Activated naive CD8-positive, alpha-beta T cell treated with anti-CD3 and anti-CD28 coated beads for 36 hours (primary cell): ENCODE results near the gene CELSR2. TPM values are rescaled to one million over a fixed set of nuclear protein-coding genes. Genes with fewer than 3 reads are reported as not detected.
A peak's percentile ranks its signal among the peaks of the same experiment; 100 is the strongest.
"Not testable (repeated sequence)": the region's sequence is repeated elsewhere in the genome, so short reads cannot be mapped to it uniquely, and the experiment has no call there.

Source experiments
- DNase-seq: peaks from one replicate; pipeline ENCODE4 v3.0.0; 2021
- H3K27ac Mint-ChIP-seq: one replicate; pipeline ENCODE4 v1.8.0; 2022; ENCODE audit warnings: mild to moderate bottlenecking, moderate library complexity, mixed read lengths
- H3K27me3 Mint-ChIP-seq: one replicate; pipeline ENCODE4 v1.8.0; 2022; ENCODE audit warnings: mild to moderate bottlenecking, mixed read lengths
- H3K36me3 Mint-ChIP-seq: one replicate; pipeline ENCODE4 v1.8.0; 2021; ENCODE audit warnings: mild to moderate bottlenecking, mixed read lengths
- H3K4me1 Mint-ChIP-seq: one replicate; pipeline ENCODE4 v1.8.0; 2021; ENCODE audit warnings: mixed read lengths
- H3K4me3 Mint-ChIP-seq: one replicate; pipeline ENCODE4 v1.8.0; 2022; ENCODE audit warnings: mild to moderate bottlenecking, moderate library complexity, mixed read lengths
- H3K9me3 Mint-ChIP-seq: one replicate; pipeline ENCODE4 v1.8.0; 2022; ENCODE audit warnings: mixed read lengths
- total RNA-seq, 2 experiments: library from RNA; stranded (reverse); gene quantifications; one replicate each; pipeline ENCODE4 v1.2.3, GENCODE V29; 2021

The CELSR2 gene
- total RNA-seq, 2 experiments from 2014 or later, result 2.6 TPM

- peak; percentile 55 for DNase-seq
- Mint-ChIP-seq H3K4me3 (peak overlapping the region; percentile 97), H3K9me3 (peaks cover 6% of the 10 kb centered on the region), H3K4me1 (peaks cover 29% of the 10 kb centered on the region), H3K27me3 (no peaks in the 10 kb centered on the region), H3K27ac (peak overlapping the region; percentile 95), H3K36me3 (peaks cover 50% of the 10 kb centered on the region)
These were observed 34.4 kb upstream of the CELSR2 start for GRCh38 chr1:109214695-109215623.

GRCh38 chr1:109216662-109217061 is 32.7 kb upstream of the CELSR2 start:
- Mint-ChIP-seq H3K4me3 (peak overlapping the region; percentile 97), H3K27me3 (no peaks in the 10 kb centered on the region), H3K4me1 (peaks cover 38% of the 10 kb centered on the region), H3K27ac (peak overlapping the region; percentile 95), H3K36me3 (peaks cover 60% of the 10 kb centered on the region), H3K9me3 (peaks cover 6% of the 10 kb centered on the region)
- DNase-seq, result no peak

- no peak for DNase-seq
- H3K36me3 Mint-ChIP-seq, result peaks cover 77% of the 10 kb centered on the region
- H3K4me3 Mint-ChIP-seq, result no peak overlapping the region
- H3K27ac Mint-ChIP-seq, result peak overlapping the region; percentile 49
- H3K27me3 Mint-ChIP-seq, result no peaks in the 10 kb centered on the region
- H3K9me3 Mint-ChIP-seq, result peaks cover 6% of the 10 kb centered on the region
- peaks cover 41% of the 10 kb centered on the region for H3K4me1 Mint-ChIP-seq
These were observed 30.8 kb upstream of the CELSR2 start for GRCh38 chr1:109218516-109218915.

GRCh38 chr1:109221201-109221600 is 28.1 kb upstream of the CELSR2 start:
- peaks cover 60% of the 10 kb centered on the region for H3K36me3 Mint-ChIP-seq
- H3K4me1 Mint-ChIP-seq, result peaks cover 41% of the 10 kb centered on the region
- not testable (repeated sequence) for H3K27me3 Mint-ChIP-seq, H3K9me3 Mint-ChIP-seq, H3K4me3 Mint-ChIP-seq, DNase-seq, H3K27ac Mint-ChIP-seq

- Mint-ChIP-seq H3K36me3 (peaks cover 28% of the 10 kb centered on the region), H3K4me1 (peaks cover 25% of the 10 kb centered on the region), H3K27ac (no peak overlapping the region), H3K9me3 (no peaks in the 10 kb centered on the region), H3K27me3 (no peaks in the 10 kb centered on the region), H3K4me3 (no peak overlapping the region)
- DNase-seq, result no peak
These were observed 24.0 kb upstream of the CELSR2 start for GRCh38 chr1:109225308-109225707.

- H3K9me3 Mint-ChIP-seq, result no peaks in the 10 kb centered on the region
- peaks cover 27% of the 10 kb centered on the region for H3K36me3 Mint-ChIP-seq
- peaks cover 22% of the 10 kb centered on the region for H3K4me1 Mint-ChIP-seq
- H3K27me3 Mint-ChIP-seq, result no peaks in the 10 kb centered on the region
- DNase-seq, result no peak
- H3K27ac Mint-ChIP-seq, result no peak overlapping the region
- H3K4me3 Mint-ChIP-seq, result no peak overlapping the region
These were observed 23.5 kb upstream of the CELSR2 start for GRCh38 chr1:109225711-109226445.

GRCh38 chr1:109228167-109228566 is 21.2 kb upstream of the CELSR2 start:
- H3K36me3 Mint-ChIP-seq, result peaks cover 10% of the 10 kb centered on the region
- H3K4me3 Mint-ChIP-seq, result no peak overlapping the region
- peaks cover 14% of the 10 kb centered on the region for H3K4me1 Mint-ChIP-seq
- no peaks in the 10 kb centered on the region for H3K27me3 Mint-ChIP-seq
- H3K27ac Mint-ChIP-seq, result no peak overlapping the region
- DNase-seq, result no peak
- no peaks in the 10 kb centered on the region for H3K9me3 Mint-ChIP-seq

GRCh38 chr1:109229531-109230127 is 19.7 kb upstream of the CELSR2 start:
- H3K4me1 Mint-ChIP-seq, result peaks cover 9% of the 10 kb centered on the region
- H3K4me3 Mint-ChIP-seq, result no peak overlapping the region
- H3K9me3 Mint-ChIP-seq, result no peaks in the 10 kb centered on the region
- peaks cover 6% of the 10 kb centered on the region for H3K36me3 Mint-ChIP-seq
- no peaks in the 10 kb centered on the region for H3K27me3 Mint-ChIP-seq
- H3K27ac Mint-ChIP-seq, result no peak overlapping the region
- DNase-seq, result no peak

GRCh38 chr1:109231066-109231465 is 18.3 kb upstream of the CELSR2 start:
- Mint-ChIP-seq H3K4me3 (no peak overlapping the region), H3K4me1 (peaks cover 4% of the 10 kb centered on the region), H3K36me3 (peaks cover 11% of the 10 kb centered on the region), H3K9me3 (no peaks in the 10 kb centered on the region), H3K27me3 (no peaks in the 10 kb centered on the region), H3K27ac (no peak overlapping the region)
- DNase-seq, result no peak

GRCh38 chr1:109235137-109235536 is 14.2 kb upstream of the CELSR2 start:
- H3K36me3 Mint-ChIP-seq, result peaks cover 12% of the 10 kb centered on the region
- no peaks in the 10 kb centered on the region for H3K27me3 Mint-ChIP-seq
- H3K4me1 Mint-ChIP-seq, result peaks cover 4% of the 10 kb centered on the region
- no peak overlapping the region for H3K4me3 Mint-ChIP-seq
- no peaks in the 10 kb centered on the region for H3K9me3 Mint-ChIP-seq
- H3K27ac Mint-ChIP-seq, result peak overlapping the region; percentile 65
- no peak for DNase-seq

- Mint-ChIP-seq H3K36me3 (peaks cover 8% of the 10 kb centered on the region), H3K27ac (no peak overlapping the region), H3K4me1 (peaks cover 16% of the 10 kb centered on the region), H3K4me3 (no peak overlapping the region), H3K9me3 (no peaks in the 10 kb centered on the region), H3K27me3 (no peaks in the 10 kb centered on the region)
- DNase-seq, result no peak
These were observed 11.8 kb upstream of the CELSR2 start for GRCh38 chr1:109237512-109237911.

- no peaks in the 10 kb centered on the region for H3K9me3 Mint-ChIP-seq
- H3K4me1 Mint-ChIP-seq, result peaks cover 16% of the 10 kb centered on the region
- H3K4me3 Mint-ChIP-seq, result no peak overlapping the region
- H3K27me3 Mint-ChIP-seq, result no peaks in the 10 kb centered on the region
- DNase-seq, result no peak
- H3K27ac Mint-ChIP-seq, result peak overlapping the region; percentile 20
- H3K36me3 Mint-ChIP-seq, result peaks cover 8% of the 10 kb centered on the region
These were observed 11.0 kb upstream of the CELSR2 start for GRCh38 chr1:109238382-109238781.

GRCh38 chr1:109239047-109239408 is 10.3 kb upstream of the CELSR2 start:
- Mint-ChIP-seq H3K9me3 (no peaks in the 10 kb centered on the region), H3K27me3 (no peaks in the 10 kb centered on the region), H3K4me1 (peaks cover 16% of the 10 kb centered on the region), H3K27ac (no peak overlapping the region), H3K36me3 (peaks cover 8% of the 10 kb centered on the region), H3K4me3 (no peak overlapping the region)
- DNase-seq, result no peak

- Mint-ChIP-seq H3K27me3 (no peaks in the 10 kb centered on the region), H3K9me3 (no peaks in the 10 kb centered on the region), H3K27ac (peak overlapping the region; percentile 69), H3K4me3 (no peak overlapping the region), H3K4me1 (peaks cover 16% of the 10 kb centered on the region), H3K36me3 (peaks cover 8% of the 10 kb centered on the region)
- DNase-seq, result no peak
These were observed 9.8 kb upstream of the CELSR2 start for GRCh38 chr1:109239409-109240068.
